K562 (cell line): ENCODE results near the gene FAM241B. TPM values are rescaled to one million over a fixed set of nuclear protein-coding genes. Genes with fewer than 3 reads are reported as not detected.

Experiments used
- ATAC-seq: fragments of 200-7000 bp; cut with Tn5 transposase; 3 replicates; pipeline ENCODE4 v1.9.1; 2020; ENCODE audit warnings: moderate library complexity
- BruUV-seq: library from RNA; stranded (reverse); fragments of 400-500 nt; replicated peaks from 2 replicates; lab custom pipeline; 2021; lab: Mats Ljungman, UMichigan
- CTCF ChIA-PET: fragments of 300-600 bp; formaldehyde crosslinking; extraction: SDS; loops from one replicate; lab custom pipeline; 2021; ENCODE audit warnings: low intra/inter-chr PET ratio; lab: Yijun Ruan, JAX
- POLR2A ChIA-PET: fragments of 300-600, 350-650 bp; sonication (Branson Sonifier 250); formaldehyde crosslinking; extraction: SDS; loops from one replicate; lab custom pipeline; 2021; ENCODE audit warnings: antibody characterized with exemption, inconsistent platforms; lab: Yijun Ruan, JAX
- DNase-seq, 4 experiments: peaks; one replicate each; pipeline versions ENCODE4 v3.0.0 to v3.0.0-alpha.2; 2011 to 2018; ENCODE audit warnings: low spot score in 3 of 4, mixed read lengths in 3 of 4; ENCODE audit errors: extremely low read depth in 1 of 4
- FAIRE-seq: peaks from 2 replicates; lab custom pipeline; 2011; peaks lifted over from hg19 to GRCh38; lab: Jason Lieb, UNC
- H2AFZ ChIP-seq: 2 replicates; pipeline ENCODE4 v1.6.0; 2011; ENCODE audit warnings: low read depth, low read length, control low read depth, inconsistent platforms
- H3K27ac ChIP-seq: fragments of 200-600 bp; 3 replicates; pipeline ENCODE4 v1.8.0; 2011; ENCODE audit warnings: low read depth, mild to moderate bottlenecking, control low read depth, inconsistent platforms, low read length, moderate library complexity, mixed read lengths; ENCODE audit errors: extremely low read depth
- H3K27me3 ChIP-seq, 2 experiments: fragments of 300-600 bp in 1 of 2; 2 replicates in 1 of 2; 3 replicates in 1 of 2; pipeline versions ENCODE4 v1.6.0 to v1.8.0; 2011; ENCODE audit warnings: inconsistent platforms in 2 of 2, low read length in 2 of 2, mild to moderate bottlenecking in 1 of 2, mixed read lengths in 1 of 2, moderate library complexity in 1 of 2; ENCODE audit not compliant: control insufficient read depth in 2 of 2, insufficient read depth in 2 of 2
- H3K36me3 ChIP-seq: fragments of 300-600 bp; 3 replicates; pipeline ENCODE4 v1.8.0; 2011; ENCODE audit warnings: mild to moderate bottlenecking, low read length, inconsistent platforms; ENCODE audit not compliant: control insufficient read depth, insufficient read depth
- H3K4me1 ChIP-seq, 2 experiments: fragments of 200-600 bp in 1 of 2; replicated peaks in 1 of 2; 2 replicates in 1 of 2; 3 replicates in 1 of 2; pipeline versions ENCODE4 v1.5.1 to v1.8.0; 2011; ENCODE audit warnings: inconsistent platforms in 2 of 2, low read length in 2 of 2, mild to moderate bottlenecking in 1 of 2, mixed read lengths in 1 of 2, moderate library complexity in 1 of 2; ENCODE audit not compliant: control insufficient read depth in 2 of 2, insufficient read depth in 2 of 2
- H3K4me2 ChIP-seq: 2 replicates; pipeline ENCODE4 v1.6.1; 2011; ENCODE audit warnings: low read length, control low read depth, inconsistent platforms, mixed read lengths; ENCODE audit not compliant: insufficient read depth
- H3K4me3 ChIP-seq: fragments of 200-600 bp; sonication (generic), shearing (Covaris generic); 2 replicates; pipeline ENCODE4 v1.5.1; 2016; ENCODE audit warnings: control low read depth, inconsistent platforms
- H3K79me2 ChIP-seq: fragments of 200-600 bp; 3 replicates; pipeline ENCODE4 v1.8.0; 2011; ENCODE audit warnings: low read length, inconsistent platforms; ENCODE audit not compliant: control insufficient read depth, insufficient read depth
- H3K9ac ChIP-seq, 2 experiments: 2 replicates each; pipeline versions ENCODE4 v1.6.0 to v1.6.1; 2011; ENCODE audit warnings: low read depth in 2 of 2, low read length in 2 of 2, control low read depth in 1 of 2, inconsistent platforms in 1 of 2, mild to moderate bottlenecking in 1 of 2, mixed read lengths in 1 of 2; ENCODE audit not compliant: insufficient read depth in 1 of 2
- H3K9me1 ChIP-seq: one replicate; pipeline ENCODE4 v1.6.0; 2011; ENCODE audit warnings: inconsistent platforms, mild to moderate bottlenecking, low read length, moderate library complexity; ENCODE audit not compliant: control insufficient read depth, insufficient read depth
- H3K9me3 ChIP-seq: replicated peaks from 2 replicates; pipeline ENCODE4 v1.5.1; 2011; ENCODE audit warnings: low read depth, low read length, inconsistent platforms; ENCODE audit not compliant: control insufficient read depth, insufficient read depth
- H4K20me1 ChIP-seq: replicated peaks from 2 replicates; pipeline ENCODE4 v1.6.1; 2011; ENCODE audit warnings: low read length, inconsistent platforms, mixed read lengths; ENCODE audit not compliant: control insufficient read depth, insufficient read depth
- FOXO4 ChIP-seq: fragments of 450-650 bp; formaldehyde crosslinking; IDR thresholded peaks from 2 replicates; pipeline ENCODE4 v1.4.0; 2020; ENCODE audit warnings: mild to moderate bottlenecking, moderate library complexity
- ID3 ChIP-seq, 2 experiments: fragments of 250-450 bp in 1 of 2; fragments of 450-650 bp in 1 of 2; sonication (Bioruptor Pico) in 1 of 2; IDR thresholded peaks; 2 replicates each; pipeline versions ENCODE4 v1.6.1 to v1.8.0; 2016 to 2021; ENCODE audit warnings: mild to moderate bottlenecking in 2 of 2, moderate library complexity in 2 of 2, missing compliant biosample characterization in 1 of 2, missing genetic modification characterization in 1 of 2
- PRDM10 ChIP-seq: fragments of 450-650 bp; IDR thresholded peaks from 2 replicates; pipeline ENCODE4 v1.6.1; 2018; ENCODE audit not compliant: partially characterized antibody
- TARDBP ChIP-seq: fragments of 450-650 bp; IDR thresholded peaks from 2 replicates; pipeline ENCODE4 v1.6.1; 2016
- WGBS: fragments of 100-300 bp; shearing (Covaris generic); methylation state at CpG from one replicate; pipeline ENCODE4 v1.1.6; 2016; ENCODE audit warnings: low coverage, mixed read lengths; ENCODE audit not compliant: insufficient coverage; ENCODE audit errors: missing lambda C conversion rate; 5-methylcytosine and 5-hydroxymethylcytosine counted together
- in situ Hi-C: fragments of 300-500 bp; cut with MboI; formaldehyde crosslinking; loops from 4 replicates; pipeline ENCODE4 v1.15.0; 2018; ENCODE audit warnings: inconsistent platforms, mixed read lengths
- intact Hi-C: fragments of 100-400 bp; cut with micrococcal nuclease; formaldehyde crosslinking; loops from 2 replicates; pipeline ENCODE4 v1.14.2; 2022
- polyA plus RNA-seq, 8 experiments: library from polyadenylated mRNA; depleted of rRNA in 4 of 8; stranded (reverse) in 5 of 8; unstranded in 3 of 8; fragments of >200 nt; fragmentation: Nextera tagmentation in 2 of 8; fragmentation: Illumina TruSeq in 1 of 8; extraction: Ambion mirVana in 2 of 8; extraction: Trizol in 1 of 8; gene quantifications; 2 replicates each; pipeline versions ENCODE4 v1.2.1 to v1.2.3, GENCODE V29; 2011 to 2014; ENCODE audit warnings: inconsistent platforms in 1 of 8, missing spikeins in 1 of 8
- total RNA-seq, 7 experiments: library from RNA; depleted of rRNA in 6 of 7; stranded (reverse); fragments of >200 nt in 6 of 7; fragmentation: Illumina TruSeq in 2 of 7; extraction: Trizol in 2 of 7; gene quantifications; 2 replicates each; pipeline versions ENCODE4 v1.2.1 to v1.2.3, GENCODE V29; 2011 to 2021; ENCODE audit warnings: low replicate concordance in 1 of 7

The FAM241B gene
- total and polyA plus RNA-seq, 9 of the 15 experiments (the other 6 are each of a cell fraction or from before 2014, with no cell fraction given), result 1.9 to 11.1 (median 3.0) TPM

GRCh38 chr10:69634759-69635425 lies 4.8 kb downstream of the FAM241B start:
- H3K27ac ChIP-seq, result no peak overlapping the region
- H3K9me3 ChIP-seq, result no peaks in the 10 kb centered on the region
- H3K79me2 ChIP-seq, result no peaks in the 10 kb centered on the region
- peaks cover 4 to 15% of the 10 kb centered on the region in 2 experiments; a peak in 3 of 5 replicates for H3K4me1 ChIP-seq
- H3K4me2 ChIP-seq, result no peak overlapping the region
- H3K9me1 ChIP-seq, result no peaks in the 10 kb centered on the region
- ChIA-PET POLR2A (interaction anchor here (0.9 to 1.8 kb wide), 9 partner anchors 8 to 128 kb away, joined by 3 to 4 read pairs (median 4); no protein-coding TSS in a partner anchor), CTCF (interaction anchor here (0.6 to 6.1 kb wide), 3 partner anchors 118 to 397 kb away, joined by 3 to 80 read pairs (median 3); no protein-coding TSS in a partner anchor)
- no peak for TF ChIP-seq PRDM10
- no peak for TF ChIP-seq ID3 (CRISPR knock-in tag; IDR thresholded peaks at IDR 0.05)
- no peak for TF ChIP-seq ID3 (tag; IDR thresholded peaks at IDR 0.05)
- no peak for TF ChIP-seq TARDBP
- no peak for TF ChIP-seq FOXO4 (CRISPR knock-in tag)
- H4K20me1 ChIP-seq, result no peaks in the 10 kb centered on the region
- DNase-seq (no peak), ATAC-seq (no peak), FAIRE-seq (no peak)
- BruUV-seq, result no TSS peak
- 0 out of 4 replicates have a peak overlapping the region, but pooled peaks of 1 of the 2 experiments have one; percentile 26 for H3K9ac ChIP-seq
- H3K36me3 ChIP-seq, result peaks cover 3% of the 10 kb centered on the region; the same call in 1 of the 3 replicates
- no peak overlapping the region for H3K4me3 ChIP-seq
- H3K27me3 ChIP-seq, result peaks cover 0 to 31% of the 10 kb centered on the region in 2 experiments; a peak in 2 of 5 replicates
- 19% methylated on average over 9 of the region's 9 CpGs for WGBS
- in situ Hi-C loops (loop anchor here (5.0 to 25.0 kb wide), 3 partner anchors 118 to 398 kb away; no protein-coding TSS in a partner anchor), intact Hi-C loops (loop anchor here (5.0 to 10.0 kb wide), 2 partner anchors 208 to 400 kb away; no protein-coding TSS in a partner anchor)
- no peak overlapping the region for H2AFZ ChIP-seq
